ENCODE data around the gene AGO1.

The AGO1 gene

GRCh38 chr1:35835398-35835797 lies 47.6 kb upstream of the AGO1 start:
- no peak for TF ChIP-seq EZH2 (IDR thresholded peaks at IDR 0.05; ENCODE audit: borderline replicate concordance, low read depth, low read length, severe bottlenecking)
- no peak for TF ChIP-seq CTCF (IDR thresholded peaks at IDR 0.05; ENCODE audit: borderline replicate concordance, extremely low read depth, low read length, poor library complexity, severe bottlenecking)

DNA sequence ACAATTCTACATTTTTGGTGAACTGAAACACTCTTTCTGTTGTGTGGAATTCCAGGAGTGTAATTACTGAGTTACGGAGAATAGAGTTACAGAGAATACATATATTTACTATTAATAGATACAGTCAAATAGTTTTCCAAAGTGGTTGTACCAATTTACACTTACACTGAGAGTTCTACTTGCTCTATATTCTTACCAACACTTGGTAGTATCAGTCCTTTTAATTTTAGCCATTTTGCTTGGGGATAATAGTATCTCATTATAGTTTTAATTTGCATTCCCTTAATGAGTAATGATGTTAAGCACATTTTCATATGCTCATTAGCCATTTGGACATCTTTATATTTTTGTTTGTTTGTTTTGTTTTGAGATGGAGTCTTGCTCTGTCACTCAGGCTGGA lies 46.3 kb upstream of the AGO1 start:
- H2AFZ ChIP-seq (ENCODE audit: low read depth, low read length) = no peak overlapping the region
- H3K4me1 ChIP-seq (ENCODE audit: insufficient read depth, low read length) = no peaks in the 10 kb centered on the region
- no peak for ATAC-seq (ENCODE audit: insufficient read depth, low read depth)
- H3K4me2 ChIP-seq (ENCODE audit: insufficient read depth, low read length) = no peak overlapping the region
- no peak overlapping the region for H3K27ac ChIP-seq (ENCODE audit: low read length)
- H3K79me2 ChIP-seq (ENCODE audit: insufficient read depth, low read length) = no peaks in the 10 kb centered on the region
- no peak for DNase-seq
- peaks cover 71% of the 10 kb centered on the region for H3K36me3 ChIP-seq (ENCODE audit: insufficient read depth, low read length)
- H3K9me3 ChIP-seq (ENCODE audit: insufficient read depth, low read length, severe bottlenecking) = no peaks in the 10 kb centered on the region
- no peak for TF ChIP-seq CTCF (IDR thresholded peaks at IDR 0.05; ENCODE audit: borderline replicate concordance, extremely low read depth, low read length, poor library complexity, severe bottlenecking)
- no peak for TF ChIP-seq EZH2 (IDR thresholded peaks at IDR 0.05; ENCODE audit: borderline replicate concordance, low read depth, low read length, severe bottlenecking)
- H4K20me1 ChIP-seq (ENCODE audit: insufficient read depth, low read length) = no peaks in the 10 kb centered on the region
- H3K27me3 ChIP-seq (ENCODE audit: insufficient read depth, low read length, poor library complexity) = no peaks in the 10 kb centered on the region
- H3K4me3 ChIP-seq (ENCODE audit: low read depth in 1 of 2, low read length in 2 of 2) = no peak overlapping the region
- H3K9ac ChIP-seq (ENCODE audit: low read depth, low read length) = no peak overlapping the region

More at GRCh38 chr1:35835398-35835797, 47.6 kb upstream of the AGO1 start:
- Histone ChIP-seq H3K79me2 (ENCODE audit: insufficient read depth, low read length) (no peaks in the 10 kb centered on the region), H3K27ac (ENCODE audit: low read length) (no peak overlapping the region), H3K27me3 (ENCODE audit: insufficient read depth, low read length, poor library complexity) (no peaks in the 10 kb centered on the region), H3K9ac (ENCODE audit: low read depth, low read length) (no peak overlapping the region), H3K36me3 (ENCODE audit: insufficient read depth, low read length) (peaks cover 67% of the 10 kb centered on the region), H3K4me3 (ENCODE audit: low read depth in 1 of 2, low read length in 2 of 2) (no peak overlapping the region), H3K4me1 (ENCODE audit: insufficient read depth, low read length) (no peaks in the 10 kb centered on the region), H2AFZ (ENCODE audit: low read depth, low read length) (no peak overlapping the region), H4K20me1 (ENCODE audit: insufficient read depth, low read length) (no peaks in the 10 kb centered on the region), H3K9me3 (ENCODE audit: insufficient read depth, low read length, severe bottlenecking) (no peaks in the 10 kb centered on the region), H3K4me2 (ENCODE audit: insufficient read depth, low read length) (no peak overlapping the region)
- no peak for ATAC-seq (ENCODE audit: insufficient read depth, low read depth)
- DNase-seq = no peak

GRCh38 chr1:35838693-35839245 lies 44.2 kb upstream of the AGO1 start:
- Histone ChIP-seq H3K27ac (ENCODE audit: low read length) (no peak overlapping the region), H4K20me1 (ENCODE audit: insufficient read depth, low read length) (no peaks in the 10 kb centered on the region), H3K36me3 (ENCODE audit: insufficient read depth, low read length) (peaks cover 71% of the 10 kb centered on the region), H2AFZ (ENCODE audit: low read depth, low read length) (no peak overlapping the region), H3K4me3 (ENCODE audit: low read depth in 1 of 2, low read length in 2 of 2) (no peak overlapping the region), H3K4me1 (ENCODE audit: insufficient read depth, low read length) (no peaks in the 10 kb centered on the region), H3K9ac (ENCODE audit: low read depth, low read length) (no peak overlapping the region), H3K4me2 (ENCODE audit: insufficient read depth, low read length) (no peak overlapping the region), H3K79me2 (ENCODE audit: insufficient read depth, low read length) (no peaks in the 10 kb centered on the region), H3K9me3 (ENCODE audit: insufficient read depth, low read length, severe bottlenecking) (no peaks in the 10 kb centered on the region), H3K27me3 (ENCODE audit: insufficient read depth, low read length, poor library complexity) (no peaks in the 10 kb centered on the region)
- ATAC-seq (ENCODE audit: insufficient read depth, low read depth) = no peak
- no peak for TF ChIP-seq CTCF (IDR thresholded peaks at IDR 0.05; ENCODE audit: borderline replicate concordance, extremely low read depth, low read length, poor library complexity, severe bottlenecking)
- TF ChIP-seq EZH2 (IDR thresholded peaks at IDR 0.05; ENCODE audit: borderline replicate concordance, low read depth, low read length, severe bottlenecking) = no peak
- DNase-seq = no peak

DNA sequence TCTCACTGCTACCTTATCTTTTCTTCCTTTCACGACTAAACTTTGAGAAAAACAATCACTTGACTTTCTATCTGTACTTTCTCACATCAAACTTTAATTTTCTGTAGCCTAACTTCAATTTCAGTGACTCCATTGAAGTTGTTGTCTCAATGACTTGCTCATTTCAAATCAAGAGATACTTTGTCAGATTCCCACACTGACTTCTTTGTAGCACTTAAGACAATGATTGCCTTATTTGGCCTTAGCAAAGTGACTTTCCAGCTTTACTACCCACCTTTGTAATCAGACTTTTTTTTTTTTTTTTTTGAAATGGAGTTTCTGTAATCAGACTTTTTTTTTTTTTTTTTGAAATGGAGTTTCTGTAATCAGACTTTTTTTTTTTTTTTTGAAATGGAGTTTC lies 38.2 kb upstream of the AGO1 start:
- H3K27me3 ChIP-seq (ENCODE audit: insufficient read depth, low read length, poor library complexity) = no peaks in the 10 kb centered on the region
- H3K9ac ChIP-seq (ENCODE audit: low read depth, low read length) = no peak overlapping the region
- no peak overlapping the region for H3K4me3 ChIP-seq (ENCODE audit: low read depth in 1 of 2, low read length in 2 of 2)
- peaks cover 56% of the 10 kb centered on the region for H3K36me3 ChIP-seq (ENCODE audit: insufficient read depth, low read length)
- no peak overlapping the region for H2AFZ ChIP-seq (ENCODE audit: low read depth, low read length)
- ATAC-seq (ENCODE audit: insufficient read depth, low read depth) (no peak), DNase-seq (no peak)
- no peak overlapping the region for H3K4me2 ChIP-seq (ENCODE audit: insufficient read depth, low read length)
- H4K20me1 ChIP-seq (ENCODE audit: insufficient read depth, low read length) = no peaks in the 10 kb centered on the region
- no peak for TF ChIP-seq CTCF (IDR thresholded peaks at IDR 0.05; ENCODE audit: borderline replicate concordance, extremely low read depth, low read length, poor library complexity, severe bottlenecking)
- TF ChIP-seq EZH2 (IDR thresholded peaks at IDR 0.05; ENCODE audit: borderline replicate concordance, low read depth, low read length, severe bottlenecking) = no peak
- no peak overlapping the region for H3K27ac ChIP-seq (ENCODE audit: low read length)
- no peaks in the 10 kb centered on the region for H3K4me1 ChIP-seq (ENCODE audit: insufficient read depth, low read length)
- H3K79me2 ChIP-seq (ENCODE audit: insufficient read depth, low read length) = no peaks in the 10 kb centered on the region
- no peaks in the 10 kb centered on the region for H3K9me3 ChIP-seq (ENCODE audit: insufficient read depth, low read length, severe bottlenecking)

All from DND-41 (cell line).